ENCODE results near the gene TENT5C. TPM values are rescaled to one million over a fixed set of nuclear protein-coding genes. Genes with fewer than 3 reads are reported as not detected.

TENT5C gene
- total RNA-seq, 2 experiments from 2014 or later: 18.4 to 18.8 TPM

- no peak for DNase-seq
- H3K4me3 Mint-ChIP-seq: no peak overlapping the region
- POLR2A ChIA-PET: no interaction called here
These were observed 39.9 kb upstream of the TENT5C start for GRCh38 chr1:117565745-117566455.

GRCh38 chr1:117566556-117566955 lies 39.3 kb upstream of the TENT5C start:
- POLR2A ChIA-PET: no interaction called here
- no peak overlapping the region for H3K27ac Mint-ChIP-seq
- H3K4me3 Mint-ChIP-seq: no peak overlapping the region
- DNase-seq (no peak), ATAC-seq (ENCODE audit: low read depth) (no peak)
- H3K27me3 Mint-ChIP-seq: peaks cover 11% of the 10 kb centered on the region
- no peaks in the 10 kb centered on the region for H3K9me3 Mint-ChIP-seq
- H3K4me1 Mint-ChIP-seq: peaks cover 16% of the 10 kb centered on the region
- H3K36me3 Mint-ChIP-seq: no peaks in the 10 kb centered on the region

More at GRCh38 chr1:117565745-117566455, 39.9 kb upstream of the TENT5C start:
- H3K9me3 Mint-ChIP-seq: no peaks in the 10 kb centered on the region
- H3K36me3 Mint-ChIP-seq: no peaks in the 10 kb centered on the region
- ATAC-seq (ENCODE audit: low read depth): no peak
- no peak overlapping the region for H3K27ac Mint-ChIP-seq
- H3K27me3 Mint-ChIP-seq: peaks cover 11% of the 10 kb centered on the region
- H3K4me1 Mint-ChIP-seq: peaks cover 9% of the 10 kb centered on the region

GRCh38 chr1:117567435-117567834 lies 38.4 kb upstream of the TENT5C start:
- POLR2A ChIA-PET: no interaction called here
- Mint-ChIP-seq H3K4me3 (no peak overlapping the region), H3K27ac (no peak overlapping the region), H3K27me3 (peaks cover 11% of the 10 kb centered on the region), H3K9me3 (no peaks in the 10 kb centered on the region), H3K4me1 (peaks cover 23% of the 10 kb centered on the region), H3K36me3 (no peaks in the 10 kb centered on the region)
- DNase-seq (no peak), ATAC-seq (ENCODE audit: low read depth) (no peak)

GRCh38 chr1:117567976-117568375 lies 37.9 kb upstream of the TENT5C start:
- Mint-ChIP-seq H3K36me3 (no peaks in the 10 kb centered on the region), H3K27ac (no peak overlapping the region), H3K4me3 (no peak overlapping the region), H3K9me3 (no peaks in the 10 kb centered on the region), H3K27me3 (peaks cover 11% of the 10 kb centered on the region), H3K4me1 (peaks cover 29% of the 10 kb centered on the region)
- POLR2A ChIA-PET: no interaction called here
- DNase-seq (no peak), ATAC-seq (ENCODE audit: low read depth) (no peak)

- Mint-ChIP-seq H3K4me1 (peaks cover 31% of the 10 kb centered on the region), H3K36me3 (no peaks in the 10 kb centered on the region), H3K27ac (no peak overlapping the region), H3K27me3 (peaks cover 11% of the 10 kb centered on the region), H3K4me3 (no peak overlapping the region), H3K9me3 (no peaks in the 10 kb centered on the region)
- no peak for DNase-seq
- ATAC-seq (ENCODE audit: low read depth): no peak
- POLR2A ChIA-PET: no interaction called here
These were observed 36.8 kb upstream of the TENT5C start for GRCh38 chr1:117568999-117569398.

- Mint-ChIP-seq H3K27ac (no peak overlapping the region), H3K4me3 (no peak overlapping the region), H3K4me1 (peaks cover 28% of the 10 kb centered on the region), H3K9me3 (no peaks in the 10 kb centered on the region), H3K27me3 (peaks cover 9% of the 10 kb centered on the region), H3K36me3 (no peaks in the 10 kb centered on the region)
- DNase-seq (no peak), ATAC-seq (ENCODE audit: low read depth) (no peak)
- POLR2A ChIA-PET: no interaction called here
These were observed 36.0 kb upstream of the TENT5C start for GRCh38 chr1:117569856-117570255.

GRCh38 chr1:117570988-117571409 lies 34.8 kb upstream of the TENT5C start:
- Mint-ChIP-seq H3K4me3 (no peak overlapping the region), H3K27me3 (peaks cover 8% of the 10 kb centered on the region), H3K27ac (no peak overlapping the region), H3K9me3 (no peaks in the 10 kb centered on the region), H3K36me3 (no peaks in the 10 kb centered on the region), H3K4me1 (peaks cover 27% of the 10 kb centered on the region)
- POLR2A ChIA-PET: no interaction called here
- no peak for DNase-seq
- ATAC-seq (ENCODE audit: low read depth): no peak

GRCh38 chr1:117571496-117571895 lies 34.4 kb upstream of the TENT5C start:
- POLR2A ChIA-PET: no interaction called here
- H3K36me3 Mint-ChIP-seq: no peaks in the 10 kb centered on the region
- DNase-seq (no peak), ATAC-seq (ENCODE audit: low read depth) (no peak)
- H3K4me1 Mint-ChIP-seq: peaks cover 27% of the 10 kb centered on the region
- H3K27ac Mint-ChIP-seq: no peak overlapping the region
- H3K9me3 Mint-ChIP-seq: no peaks in the 10 kb centered on the region
- H3K27me3 Mint-ChIP-seq: peaks cover 8% of the 10 kb centered on the region
- H3K4me3 Mint-ChIP-seq: peak overlapping the region; percentile 58

GRCh38 chr1:117572546-117572945 lies 33.3 kb upstream of the TENT5C start:
- ATAC-seq (ENCODE audit: low read depth) (peak; percentile 93), DNase-seq (peak; percentile 55)
- Mint-ChIP-seq H3K27ac (peak overlapping the region; percentile 80), H3K36me3 (no peaks in the 10 kb centered on the region), H3K27me3 (peaks cover 8% of the 10 kb centered on the region), H3K4me1 (peaks cover 27% of the 10 kb centered on the region), H3K9me3 (no peaks in the 10 kb centered on the region), H3K4me3 (peak overlapping the region; percentile 64)
- POLR2A ChIA-PET: interaction anchor here (0.6 kb wide), 1 partner anchor 39 kb away, joined by 3 read pairs; no protein-coding TSS in a partner anchor

- no peaks in the 10 kb centered on the region for H3K36me3 Mint-ChIP-seq
- H3K27ac Mint-ChIP-seq: no peak overlapping the region
- H3K4me1 Mint-ChIP-seq: peaks cover 27% of the 10 kb centered on the region
- peaks cover 9% of the 10 kb centered on the region for H3K27me3 Mint-ChIP-seq
- DNase-seq: no peak
- no peak for ATAC-seq (ENCODE audit: low read depth)
- POLR2A ChIA-PET: interaction anchor here (0.6 kb wide), 1 partner anchor 38 kb away, joined by 3 read pairs; no protein-coding TSS in a partner anchor
- H3K4me3 Mint-ChIP-seq: no peak overlapping the region
- no peaks in the 10 kb centered on the region for H3K9me3 Mint-ChIP-seq
These were observed 32.3 kb upstream of the TENT5C start for GRCh38 chr1:117573386-117574023.

GRCh38 chr1:117574161-117574835 lies 31.6 kb upstream of the TENT5C start:
- no peak for ATAC-seq (ENCODE audit: low read depth)
- Mint-ChIP-seq H3K27ac (no peak overlapping the region), H3K9me3 (no peaks in the 10 kb centered on the region), H3K4me3 (no peak overlapping the region), H3K36me3 (no peaks in the 10 kb centered on the region), H3K4me1 (peaks cover 27% of the 10 kb centered on the region), H3K27me3 (peaks cover 10% of the 10 kb centered on the region)
- POLR2A ChIA-PET: no interaction called here
- DNase-seq: no peak

GRCh38 chr1:117575586-117576225 lies 30.1 kb upstream of the TENT5C start:
- Mint-ChIP-seq H3K4me3 (no peak overlapping the region), H3K4me1 (peaks cover 22% of the 10 kb centered on the region), H3K36me3 (no peaks in the 10 kb centered on the region), H3K9me3 (no peaks in the 10 kb centered on the region), H3K27me3 (peaks cover 2% of the 10 kb centered on the region), H3K27ac (no peak overlapping the region)
- POLR2A ChIA-PET: no interaction called here
- ATAC-seq (ENCODE audit: low read depth): no peak
- DNase-seq: no peak

GRCh38 chr1:117576236-117576635 lies 29.6 kb upstream of the TENT5C start:
- DNase-seq (no peak), ATAC-seq (ENCODE audit: low read depth) (no peak)
- peaks cover 2% of the 10 kb centered on the region for H3K27me3 Mint-ChIP-seq
- no peaks in the 10 kb centered on the region for H3K36me3 Mint-ChIP-seq
- no peak overlapping the region for H3K4me3 Mint-ChIP-seq
- H3K27ac Mint-ChIP-seq: peak overlapping the region; percentile 26
- no peaks in the 10 kb centered on the region for H3K9me3 Mint-ChIP-seq
- POLR2A ChIA-PET: no interaction called here
- H3K4me1 Mint-ChIP-seq: peaks cover 18% of the 10 kb centered on the region
